ENCODE results near the gene KLHL20.
A peak's percentile ranks its signal among the peaks of the same experiment; 100 is the strongest.
"Not testable (repeated sequence)": the region's sequence is repeated elsewhere in the genome, so short reads cannot be mapped to it uniquely, and the experiment has no call there.

The KLHL20 gene, protein sequence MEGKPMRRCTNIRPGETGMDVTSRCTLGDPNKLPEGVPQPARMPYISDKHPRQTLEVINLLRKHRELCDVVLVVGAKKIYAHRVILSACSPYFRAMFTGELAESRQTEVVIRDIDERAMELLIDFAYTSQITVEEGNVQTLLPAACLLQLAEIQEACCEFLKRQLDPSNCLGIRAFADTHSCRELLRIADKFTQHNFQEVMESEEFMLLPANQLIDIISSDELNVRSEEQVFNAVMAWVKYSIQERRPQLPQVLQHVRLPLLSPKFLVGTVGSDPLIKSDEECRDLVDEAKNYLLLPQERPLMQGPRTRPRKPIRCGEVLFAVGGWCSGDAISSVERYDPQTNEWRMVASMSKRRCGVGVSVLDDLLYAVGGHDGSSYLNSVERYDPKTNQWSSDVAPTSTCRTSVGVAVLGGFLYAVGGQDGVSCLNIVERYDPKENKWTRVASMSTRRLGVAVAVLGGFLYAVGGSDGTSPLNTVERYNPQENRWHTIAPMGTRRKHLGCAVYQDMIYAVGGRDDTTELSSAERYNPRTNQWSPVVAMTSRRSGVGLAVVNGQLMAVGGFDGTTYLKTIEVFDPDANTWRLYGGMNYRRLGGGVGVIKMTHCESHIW

DNA sequence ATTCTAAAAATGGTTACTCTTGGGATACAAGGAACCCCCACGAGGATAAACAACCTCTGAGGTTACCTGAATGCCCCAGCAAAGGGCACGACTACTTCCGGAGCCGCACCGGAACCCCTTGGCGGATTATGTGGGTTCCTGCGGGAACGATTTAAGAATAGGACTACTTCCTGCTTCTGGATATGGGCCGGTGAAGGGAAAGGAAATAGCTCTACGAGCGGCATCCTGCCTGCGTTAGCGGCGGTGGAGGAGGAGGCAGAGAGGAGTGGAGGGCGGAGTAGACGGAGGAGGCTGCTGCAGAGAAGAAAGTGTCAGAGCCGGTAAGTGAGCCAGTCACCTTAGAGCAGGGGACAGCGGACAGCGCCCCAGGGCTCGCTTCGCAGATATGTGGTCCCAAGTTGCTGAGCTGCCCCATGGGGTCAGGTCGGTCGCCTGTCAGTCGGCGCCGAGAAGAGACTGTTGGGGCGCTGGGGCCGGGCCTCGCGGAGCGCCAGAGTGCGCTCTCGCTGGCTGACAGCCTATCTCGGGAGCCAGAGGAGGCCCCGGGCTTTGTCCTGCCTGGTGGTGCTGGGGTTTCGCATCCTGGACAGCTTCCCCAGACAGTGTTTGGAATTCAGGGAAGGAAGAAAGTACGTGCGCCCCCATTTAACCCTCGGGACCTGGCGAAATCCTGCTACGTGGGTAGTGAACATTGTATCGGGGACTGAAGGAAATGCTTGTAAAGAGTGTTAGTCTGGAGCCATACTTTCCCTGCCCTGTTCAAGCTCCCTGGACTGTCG is at the start of gene KLHL20:
Gene KLHL20, plus strand, starts transcription at position 223 of the 779 bp plus-strand sequence. CDS start 1,063 bp downstream, outside the sequence.
- peak; percentile 95 for DNase-seq (ENCODE audit: low spot score)

DNA sequence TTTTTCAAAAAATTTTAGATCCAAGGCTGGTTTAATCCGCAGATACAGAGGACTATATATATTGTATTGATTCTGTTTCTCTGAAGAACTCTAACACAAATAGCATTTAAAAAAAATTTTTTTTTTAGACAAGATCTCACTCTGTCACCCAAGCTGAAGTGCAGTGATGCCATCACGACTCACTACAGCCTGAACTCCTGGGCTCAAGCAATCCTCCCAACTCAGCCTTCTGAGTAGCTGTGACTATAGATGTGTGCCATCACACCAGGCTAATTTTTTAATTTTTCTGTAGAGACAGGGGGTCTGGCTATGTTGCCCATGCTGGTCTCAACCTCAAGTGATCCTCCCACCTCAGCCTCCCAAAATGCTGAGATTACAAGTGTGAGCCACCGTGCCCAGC is 48.1 kb upstream of the KLHL20 start:
- no peak for DNase-seq (ENCODE audit: low spot score)

DNA sequence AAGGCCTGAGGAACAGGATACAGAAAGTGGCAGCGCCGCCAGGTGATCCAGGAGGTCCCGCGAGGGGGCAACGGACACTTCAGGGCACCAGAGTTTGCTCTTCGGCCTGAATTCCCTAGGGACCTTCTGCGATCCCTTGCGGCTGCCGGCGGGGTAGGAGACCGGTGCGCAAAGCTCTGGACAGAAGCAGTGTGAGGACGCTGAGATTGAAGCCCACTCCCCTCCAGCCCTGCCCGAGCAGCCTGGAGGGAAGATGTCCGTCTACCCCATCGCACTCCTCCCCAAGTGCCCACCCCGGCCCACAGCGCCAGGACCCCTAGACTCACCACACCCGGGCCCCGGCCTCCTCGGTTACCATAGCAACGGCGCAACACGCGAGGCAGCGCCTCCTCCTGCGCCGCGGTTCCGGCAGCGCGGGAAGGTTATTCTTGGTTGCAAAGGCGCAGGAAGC is 45.3 kb upstream of the KLHL20 start, which contains the start of gene ANKRD45:
Gene ANKRD45, minus strand, starts transcription at position 361 of the 451 bp plus-strand sequence. CDS start 10,433 bp downstream, outside the sequence.
- peak; percentile 5 for DNase-seq (ENCODE audit: low spot score)

DNA sequence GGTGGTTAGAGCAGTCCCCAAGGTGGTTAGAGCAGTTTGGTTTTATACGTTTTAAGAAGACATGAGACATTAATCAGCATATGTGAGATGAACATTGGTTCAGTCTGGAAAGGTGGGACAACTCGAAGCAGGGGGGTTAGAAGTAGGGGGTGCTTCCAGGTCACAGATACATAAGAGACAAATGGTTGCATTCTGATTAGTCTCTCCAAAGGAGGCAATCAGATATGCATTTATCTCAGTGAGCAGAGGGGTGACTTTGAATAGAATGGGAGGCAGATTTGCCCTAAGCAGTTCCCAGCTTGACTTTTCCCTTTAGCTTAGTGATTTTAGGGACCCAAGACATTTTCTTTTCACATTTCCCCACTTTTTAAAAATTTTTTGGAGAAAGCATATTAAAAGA is 40.3 kb upstream of the KLHL20 start:
- DNase-seq (ENCODE audit: low spot score) = not testable (repeated sequence)

DNA sequence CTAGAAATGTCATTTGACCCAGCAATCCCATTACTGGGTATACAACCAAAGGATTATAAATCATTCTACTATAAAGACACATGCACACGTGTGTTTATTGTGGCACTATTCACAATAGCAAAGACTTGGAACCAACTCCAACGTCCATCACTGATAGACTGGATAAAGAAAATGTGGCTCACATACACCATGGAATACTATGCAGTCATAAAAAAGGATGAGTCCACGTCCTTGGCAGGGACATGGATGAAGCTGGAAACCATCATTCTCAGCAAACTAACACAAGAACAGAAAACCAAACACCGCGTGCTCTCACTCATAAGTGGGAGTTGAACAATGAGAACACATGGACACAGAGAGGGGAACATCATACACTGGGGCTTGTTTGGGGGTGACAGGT is 34.6 kb upstream of the KLHL20 start:
- not testable (repeated sequence) for DNase-seq (ENCODE audit: low spot score)

DNA sequence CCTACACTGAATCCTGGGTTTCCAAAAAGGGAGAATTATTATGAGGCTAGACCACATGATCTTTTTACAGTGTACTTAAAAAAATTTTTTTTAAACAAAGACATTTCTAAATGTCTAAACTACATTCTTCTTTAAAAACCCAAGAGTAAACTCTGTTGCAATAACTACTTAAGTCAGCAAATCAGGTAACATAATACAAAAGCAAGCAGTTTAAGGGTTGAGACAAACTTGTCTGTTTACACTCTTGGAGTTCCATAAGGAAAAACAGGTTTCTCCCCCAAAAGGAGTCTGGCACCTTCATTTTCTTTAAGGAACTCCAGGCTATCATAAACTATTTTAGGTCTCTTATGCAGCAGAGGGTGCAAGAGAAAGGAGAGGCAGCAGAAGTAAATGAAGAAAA is 32.6 kb upstream of the KLHL20 start:
- no peak for DNase-seq (ENCODE audit: low spot score)

DNA sequence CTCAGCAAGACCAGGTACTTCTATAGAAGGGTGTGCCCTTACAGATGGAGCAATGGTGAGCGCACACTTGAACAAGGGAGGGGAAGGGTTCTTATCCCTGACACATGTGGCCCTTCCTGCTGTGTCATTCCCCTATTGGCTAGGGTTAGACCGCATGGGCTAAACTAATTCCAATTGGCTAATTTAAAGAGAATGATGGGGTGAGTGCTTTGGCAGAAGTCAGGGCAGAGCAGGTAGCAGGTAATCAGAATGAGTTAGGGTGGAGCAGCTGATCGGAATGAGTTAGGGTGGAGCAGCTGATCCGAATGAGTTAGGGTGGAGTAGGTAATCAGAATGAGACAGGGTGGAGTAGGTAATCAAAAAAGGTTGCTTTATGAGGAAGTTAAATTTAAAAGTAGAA is 30.9 kb upstream of the KLHL20 start:
- not testable (repeated sequence) for DNase-seq (ENCODE audit: low spot score)

DNA sequence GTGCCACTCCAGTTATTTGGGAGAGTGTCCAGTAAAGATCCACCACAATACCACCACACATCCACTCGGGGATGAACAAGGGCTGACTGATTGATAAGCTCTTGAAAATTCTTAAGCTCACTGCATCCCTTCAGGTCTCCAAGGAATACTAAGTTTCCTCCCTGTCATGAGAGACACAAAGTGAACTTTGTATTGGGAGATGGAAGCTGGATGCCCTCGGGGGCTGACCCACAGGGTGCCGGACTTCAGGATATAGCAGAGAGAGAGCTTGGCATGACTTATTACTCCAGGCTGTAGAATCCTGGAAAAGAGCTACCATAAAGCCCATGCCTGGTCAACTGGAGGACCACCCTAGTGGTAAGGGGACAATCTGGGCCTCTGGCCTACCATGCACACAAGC is 29.7 kb upstream of the KLHL20 start:
- not testable (repeated sequence) for DNase-seq (ENCODE audit: low spot score)

DNA sequence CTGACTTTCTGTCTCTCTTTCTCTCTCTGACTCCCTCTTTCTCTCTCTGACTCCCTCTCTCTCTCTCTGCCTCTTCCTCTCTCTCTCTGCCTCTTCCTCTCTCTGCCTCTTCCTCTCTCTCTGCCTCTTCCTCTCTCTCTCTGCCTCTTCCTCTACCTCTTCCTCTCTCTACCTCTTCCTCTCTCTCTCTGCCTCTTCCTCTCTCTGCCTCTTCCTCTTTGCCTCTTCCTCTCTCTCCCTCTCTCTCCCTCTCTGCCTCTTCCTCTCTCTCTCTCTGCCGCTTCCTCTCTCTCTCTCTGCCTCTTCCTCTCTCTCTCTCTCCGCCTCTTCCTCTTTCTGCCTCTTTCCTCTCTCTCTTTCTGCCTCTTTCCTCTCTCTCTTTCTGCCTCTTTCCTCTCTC is 26.5 kb upstream of the KLHL20 start:
- DNase-seq (ENCODE audit: low spot score) = no peak

DNA sequence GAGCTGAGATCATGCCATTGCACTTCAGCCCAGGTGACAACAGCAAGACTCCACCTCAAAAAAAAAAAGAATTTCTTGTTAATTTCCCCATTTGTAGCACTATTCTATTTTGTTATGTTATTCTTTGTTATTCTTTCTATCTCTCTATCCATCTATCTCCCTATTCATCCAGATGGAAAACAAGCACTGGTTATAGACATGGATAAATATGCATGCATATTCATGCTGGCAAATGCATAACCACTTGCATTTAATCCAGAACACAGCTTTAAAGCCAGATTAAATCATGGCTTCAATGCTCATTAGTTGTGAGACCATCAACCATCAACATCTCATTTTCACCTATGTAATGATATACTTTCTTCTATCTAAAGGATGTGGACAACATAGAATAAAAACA is 21.5 kb upstream of the KLHL20 start:
- no peak for DNase-seq (ENCODE audit: low spot score)

DNA sequence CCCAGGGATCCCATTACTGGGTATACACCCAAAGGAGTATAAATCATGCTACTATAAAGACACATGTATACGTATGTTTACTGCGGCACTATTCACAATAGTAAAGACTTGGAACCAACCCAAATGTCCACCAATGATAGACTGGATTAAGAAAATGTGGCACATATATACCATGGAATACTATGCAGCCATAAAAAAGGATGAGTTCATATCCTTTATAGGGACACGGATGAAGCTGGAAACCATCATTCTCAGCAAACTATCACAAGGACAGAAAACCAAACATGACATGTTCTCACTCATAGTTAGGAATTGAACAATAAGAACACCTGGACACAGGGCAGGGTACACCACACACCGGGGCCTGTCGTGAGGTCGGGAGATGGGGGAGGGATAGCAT is 13.5 kb upstream of the KLHL20 start:
- DNase-seq (ENCODE audit: low spot score) = not testable (repeated sequence)

DNA sequence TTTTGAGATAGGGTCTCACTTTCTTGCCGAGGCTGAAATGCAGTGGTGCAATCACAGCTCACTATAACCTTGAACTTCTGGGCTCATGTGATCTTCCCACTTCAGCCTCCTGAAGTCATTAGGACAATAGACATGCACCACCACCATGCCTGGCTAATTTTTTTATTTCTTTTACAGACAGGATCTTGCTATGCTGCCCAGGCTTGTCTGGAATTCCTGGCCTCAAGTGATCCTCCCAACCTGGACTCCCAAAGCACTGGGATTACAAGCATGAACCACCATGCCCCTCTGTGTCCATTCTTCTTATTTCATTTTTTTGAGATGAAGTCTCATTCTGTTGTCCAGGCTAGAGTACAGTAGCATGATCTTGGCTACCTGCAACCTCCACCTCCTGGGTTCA is 12.0 kb upstream of the KLHL20 start:
- no peak for DNase-seq (ENCODE audit: low spot score)

DNA sequence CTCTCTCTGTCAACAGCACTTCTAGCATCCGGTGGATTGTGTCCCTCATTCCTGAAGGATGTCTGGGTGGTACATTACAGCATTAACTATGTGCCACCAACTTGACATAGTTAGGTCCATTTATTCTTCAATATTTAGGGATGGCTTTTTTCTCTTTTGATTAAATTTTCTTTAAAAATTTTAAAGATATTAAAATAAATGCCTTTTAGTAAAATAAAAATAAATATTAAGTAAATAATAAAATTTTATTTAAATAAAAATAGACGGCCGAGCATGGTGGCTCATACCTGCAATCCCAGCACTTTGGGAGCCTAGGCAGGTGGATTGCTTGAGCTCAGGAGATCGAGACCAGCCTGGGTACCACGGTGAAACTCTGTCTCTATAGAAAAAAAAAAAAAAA is 9.7 kb upstream of the KLHL20 start:
- no peak for DNase-seq (ENCODE audit: low spot score)

DNA sequence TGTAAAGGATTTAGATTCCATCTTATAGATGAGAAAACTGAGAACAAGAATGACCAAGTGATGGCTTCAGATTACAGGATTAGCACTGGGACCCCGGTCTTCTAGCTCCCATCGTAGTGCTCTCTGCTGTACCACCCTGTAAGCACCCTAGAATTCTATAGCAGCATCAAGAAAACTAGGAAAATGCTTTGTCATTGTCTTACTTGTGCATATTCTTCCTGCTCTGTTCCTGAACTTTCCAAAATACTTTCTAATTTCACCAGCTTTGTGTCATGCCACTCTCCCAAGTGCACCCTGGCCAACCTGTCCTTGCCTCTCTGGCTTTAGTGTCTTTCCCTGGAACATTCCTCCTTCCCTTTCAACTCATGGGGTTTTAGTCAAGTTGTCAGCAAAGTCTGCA is 6.0 kb upstream of the KLHL20 start:
- no peak for DNase-seq (ENCODE audit: low spot score)

DNA sequence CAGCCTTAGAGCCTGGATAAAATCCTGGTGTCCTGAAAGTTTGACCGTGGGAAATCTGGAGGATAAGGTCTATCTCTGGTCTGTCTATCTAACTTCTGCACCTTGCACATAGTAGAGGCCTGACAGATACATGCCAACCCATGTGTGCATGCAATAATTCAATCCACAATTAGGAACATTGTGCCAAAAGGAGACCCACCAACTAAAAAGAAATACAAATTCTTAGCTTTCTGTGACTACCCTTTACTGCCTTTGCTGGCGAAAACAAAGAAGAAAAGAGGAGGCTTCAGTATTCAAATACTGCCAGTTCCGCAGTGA is 381 bp upstream of the KLHL20 start:
- no peak for DNase-seq (ENCODE audit: low spot score)

DNA sequence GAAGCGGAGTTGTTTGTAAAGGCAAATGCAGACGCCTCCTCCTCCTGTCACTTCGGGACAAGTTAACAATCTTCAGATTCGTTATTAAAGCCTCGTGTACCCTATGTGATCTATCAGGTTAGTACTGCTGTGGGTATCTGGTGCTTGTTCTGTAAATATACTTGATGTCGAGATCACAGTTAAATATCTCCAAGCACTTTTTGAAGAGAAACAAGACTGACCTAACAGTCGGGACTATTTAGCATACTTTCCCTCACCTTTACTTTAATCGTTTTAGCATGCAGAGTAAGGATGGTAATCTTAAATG is 710 bp downstream of the KLHL20 start:
- no peak for DNase-seq (ENCODE audit: low spot score)

DNA sequence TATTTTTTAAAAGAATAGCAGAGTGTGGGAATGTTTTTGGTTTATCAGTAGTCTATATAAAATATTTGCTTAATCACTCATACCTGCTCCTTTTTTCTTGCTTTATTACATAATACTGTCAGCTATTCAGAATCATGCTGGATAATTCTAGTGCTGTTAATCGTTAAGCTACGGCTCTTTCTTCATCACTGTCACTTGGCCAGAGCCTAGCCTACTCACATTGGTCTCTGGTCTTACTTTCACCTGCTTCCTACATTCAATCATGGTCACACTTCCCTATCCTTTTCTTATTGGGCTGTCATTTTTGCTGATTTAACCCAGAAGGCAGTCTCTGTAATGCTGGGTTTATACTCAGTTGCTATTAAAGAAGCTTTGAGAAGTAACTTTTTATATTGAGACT is 2.5 kb downstream of the KLHL20 start:
- DNase-seq (ENCODE audit: low spot score) = no peak

DNA sequence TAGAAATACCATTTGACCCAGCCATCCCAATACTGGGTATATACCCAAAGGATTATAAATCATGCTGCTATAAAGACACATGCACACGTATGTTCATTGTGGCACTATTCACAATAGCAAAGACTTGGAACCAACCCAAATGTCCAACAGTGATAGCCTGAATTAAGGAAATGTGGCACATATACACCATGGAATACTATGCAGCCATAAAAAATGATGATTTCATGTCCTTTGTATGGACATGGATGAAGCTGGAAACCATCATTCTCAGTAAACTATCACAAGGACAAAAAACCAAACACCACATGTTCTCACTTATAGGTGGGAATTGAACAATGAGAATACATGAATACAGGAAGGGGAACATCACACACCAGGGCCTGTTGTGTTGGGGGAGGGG is 16.6 kb downstream of the KLHL20 start:
- DNase-seq (ENCODE audit: low spot score) = not testable (repeated sequence)

DNA sequence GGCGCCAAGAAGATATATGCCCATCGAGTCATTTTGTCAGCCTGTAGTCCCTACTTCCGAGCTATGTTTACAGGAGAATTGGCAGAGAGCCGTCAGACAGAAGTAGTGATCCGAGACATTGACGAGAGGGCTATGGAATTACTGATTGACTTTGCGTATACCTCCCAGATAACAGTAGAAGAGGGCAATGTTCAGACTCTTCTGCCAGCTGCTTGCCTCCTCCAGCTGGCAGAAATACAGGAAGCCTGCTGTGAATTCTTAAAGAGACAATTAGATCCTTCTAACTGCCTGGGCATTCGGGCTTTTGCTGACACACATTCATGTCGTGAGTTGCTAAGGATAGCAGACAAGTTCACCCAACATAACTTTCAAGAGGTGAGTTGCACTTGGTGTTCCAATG is 19.1 kb downstream of the KLHL20 start:
- DNase-seq (ENCODE audit: low spot score) = no peak

DNA sequence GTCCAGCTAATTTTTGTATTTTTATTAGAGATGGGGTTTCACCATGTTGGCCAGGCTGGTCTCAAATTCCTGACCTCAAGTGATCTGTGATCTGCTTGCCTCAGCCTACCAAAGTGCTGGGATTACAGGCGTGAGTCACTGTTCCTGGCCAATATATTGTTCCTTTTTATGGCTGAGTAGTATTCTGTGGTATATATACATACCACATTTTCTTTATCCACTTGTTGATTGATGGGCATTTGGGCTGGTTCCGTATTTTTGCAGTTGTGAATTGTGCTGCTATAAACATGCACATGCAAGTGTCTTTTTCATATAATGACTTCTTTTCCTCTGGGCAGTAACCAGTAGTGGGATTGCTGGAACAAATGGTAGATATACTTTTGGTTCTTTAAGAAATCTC is 21.3 kb downstream of the KLHL20 start:
- not testable (repeated sequence) for DNase-seq (ENCODE audit: low spot score)

DNA sequence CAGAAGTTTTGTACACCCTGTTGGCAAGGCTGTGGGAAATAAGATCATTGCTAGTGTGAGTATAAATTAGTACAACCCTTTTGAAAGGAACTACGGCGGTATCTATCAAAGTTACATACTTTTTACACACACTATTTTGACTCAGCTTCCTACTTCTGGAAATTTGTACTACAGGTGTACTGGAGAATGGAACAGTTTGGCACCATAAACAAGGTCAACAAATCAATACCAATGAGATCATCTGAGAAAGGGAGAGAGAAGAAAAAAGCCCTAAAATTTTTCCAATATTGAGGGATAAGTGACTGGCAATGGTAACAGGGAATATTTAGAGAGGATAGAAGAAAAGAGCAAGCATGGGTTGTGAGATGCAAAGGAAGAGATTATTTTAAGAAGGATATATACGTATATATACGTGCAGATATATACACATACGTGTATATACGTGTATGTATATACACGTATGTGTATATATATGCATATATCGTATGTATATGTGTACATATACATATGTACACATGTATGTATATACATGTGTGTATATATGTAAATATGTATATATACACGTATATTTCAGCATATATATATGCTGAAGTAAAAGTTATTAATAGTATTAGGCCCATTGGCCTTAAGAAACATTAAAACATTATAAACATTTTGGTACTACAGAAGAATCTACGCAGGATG is 27.6 kb downstream of the KLHL20 start:
- DNase-seq (ENCODE audit: low spot score) = no peak

DNA sequence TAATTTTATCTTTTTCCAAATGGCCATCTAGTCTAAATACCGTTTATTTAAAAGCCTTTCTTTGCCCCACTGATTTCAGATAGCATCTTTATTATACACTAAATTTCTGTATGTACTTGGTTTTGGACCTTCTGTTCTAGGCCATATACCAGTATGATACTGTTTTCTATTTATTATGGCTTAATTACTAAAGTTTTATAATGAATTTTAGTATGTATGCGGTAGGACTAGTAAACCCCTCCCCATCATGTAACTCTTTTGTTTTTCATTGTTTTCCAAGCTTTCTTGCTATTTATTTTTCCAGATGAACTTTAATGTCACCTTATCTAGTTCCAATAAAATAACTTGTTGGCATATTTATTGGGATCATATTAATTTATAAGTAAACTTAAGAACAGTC is 29.9 kb downstream of the KLHL20 start:
- no peak for DNase-seq (ENCODE audit: low spot score)

DNA sequence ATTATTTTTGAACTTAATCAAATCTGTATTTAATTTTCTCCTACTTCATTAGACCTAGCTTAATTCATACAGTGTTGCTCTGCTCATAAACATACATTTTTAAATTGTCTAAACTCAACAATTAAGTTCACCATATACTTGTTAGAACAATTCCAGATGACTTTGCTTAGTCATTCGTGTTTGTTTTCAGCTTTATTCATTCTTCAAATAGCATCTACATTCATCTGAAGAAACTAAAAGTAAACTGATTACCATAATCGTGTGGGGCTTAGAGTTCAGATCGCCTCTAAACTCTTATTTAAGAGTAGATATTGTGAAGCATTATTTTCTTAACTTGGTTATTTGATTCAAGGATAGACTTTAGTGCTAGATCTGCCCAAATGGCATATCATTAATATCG is 34.4 kb downstream of the KLHL20 start:
- DNase-seq (ENCODE audit: low spot score) = no peak

All from SW480 (cell line).